Measurements from ENCODE around the gene AGT.

The AGT gene

DNA sequence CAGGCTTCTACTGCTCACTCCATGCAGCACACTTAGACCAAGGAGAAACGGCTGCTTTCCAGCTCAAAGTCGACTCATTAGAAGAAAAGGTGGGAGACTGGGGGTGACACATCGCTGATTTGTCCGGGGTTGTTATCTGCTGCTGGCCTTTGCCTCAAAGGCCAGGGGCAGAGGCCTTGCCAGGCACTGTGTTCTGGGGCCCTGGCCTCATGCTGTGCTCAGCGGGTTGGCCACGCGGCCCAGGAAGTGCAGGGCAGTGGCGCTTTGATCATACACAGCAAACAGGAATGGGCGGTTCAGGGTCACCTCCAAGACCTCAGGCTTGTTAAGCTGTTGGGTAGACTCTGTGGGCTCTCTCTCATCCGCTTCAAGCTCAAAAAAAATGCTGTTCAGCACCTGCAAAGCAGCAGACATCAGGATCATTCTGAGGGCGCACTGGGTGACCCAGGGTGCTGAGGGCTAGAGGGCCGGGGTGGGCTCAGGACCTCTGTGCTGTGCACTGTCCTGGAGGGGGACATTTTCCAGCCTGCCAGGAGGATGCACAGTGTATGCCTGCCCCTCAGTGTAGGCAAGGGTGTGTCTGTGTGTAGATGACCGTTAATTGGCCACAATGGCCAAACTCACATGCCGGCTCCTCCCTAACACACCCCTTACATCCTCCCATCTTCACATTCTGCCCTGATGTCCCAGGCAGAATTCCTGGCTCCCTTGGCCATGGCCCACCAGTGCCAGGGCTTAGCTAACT is 10.8 kb downstream of the AGT start:
- no peaks in the 10 kb centered on the region for H3K36me3 ChIP-seq (replicated peaks; ENCODE audit: insufficient read depth, low read length)
- H3K9ac ChIP-seq (ENCODE audit: low read length), result no peak overlapping the region
- no peaks in the 10 kb centered on the region for H3K4me1 ChIP-seq (ENCODE audit: low read length)
- TF ChIP-seq, protein P1, sequence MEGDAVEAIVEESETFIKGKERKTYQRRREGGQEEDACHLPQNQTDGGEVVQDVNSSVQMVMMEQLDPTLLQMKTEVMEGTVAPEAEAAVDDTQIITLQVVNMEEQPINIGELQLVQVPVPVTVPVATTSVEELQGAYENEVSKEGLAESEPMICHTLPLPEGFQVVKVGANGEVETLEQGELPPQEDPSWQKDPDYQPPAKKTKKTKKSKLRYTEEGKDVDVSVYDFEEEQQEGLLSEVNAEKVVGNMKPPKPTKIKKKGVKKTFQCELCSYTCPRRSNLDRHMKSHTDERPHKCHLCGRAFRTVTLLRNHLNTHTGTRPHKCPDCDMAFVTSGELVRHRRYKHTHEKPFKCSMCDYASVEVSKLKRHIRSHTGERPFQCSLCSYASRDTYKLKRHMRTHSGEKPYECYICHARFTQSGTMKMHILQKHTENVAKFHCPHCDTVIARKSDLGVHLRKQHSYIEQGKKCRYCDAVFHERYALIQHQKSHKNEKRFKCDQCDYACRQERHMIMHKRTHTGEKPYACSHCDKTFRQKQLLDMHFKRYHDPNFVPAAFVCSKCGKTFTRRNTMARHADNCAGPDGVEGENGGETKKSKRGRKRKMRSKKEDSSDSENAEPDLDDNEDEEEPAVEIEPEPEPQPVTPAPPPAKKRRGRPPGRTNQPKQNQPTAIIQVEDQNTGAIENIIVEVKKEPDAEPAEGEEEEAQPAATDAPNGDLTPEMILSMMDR (IDR thresholded peaks at IDR 0.05; ENCODE audit: low read length), result no peak
- TF ChIP-seq EZH2phosphoT487 (IDR thresholded peaks at IDR 0.05; ENCODE audit: low read length) (no peak), EZH2 (optimal IDR thresholded peaks at IDR 0.05; ENCODE audit: low read depth, low read length) (no peak)
- no peaks in the 10 kb centered on the region for H4K20me1 ChIP-seq (ENCODE audit: insufficient read depth, low read length)
- H3K4me3 ChIP-seq (ENCODE audit: low read length), result no peak overlapping the region
- no peaks in the 10 kb centered on the region for H3K9me2 ChIP-seq (replicated peaks; ENCODE audit: insufficient read depth, low read length)
- H3K27ac ChIP-seq (ENCODE audit: low read length), result no peak overlapping the region
- H2AFZ ChIP-seq (ENCODE audit: low read length), result no peak overlapping the region
- H3K27me3 ChIP-seq (replicated peaks; ENCODE audit: insufficient read depth, low read length), result no peaks in the 10 kb centered on the region
- no peaks in the 10 kb centered on the region for H3F3A ChIP-seq (ENCODE audit: insufficient read depth, low read length)
- no peaks in the 10 kb centered on the region for H3K79me2 ChIP-seq (ENCODE audit: low read length)
- H3K9me3 ChIP-seq (replicated peaks; ENCODE audit: insufficient read depth, low read length), result no peaks in the 10 kb centered on the region
- H3K4me2 ChIP-seq (ENCODE audit: low read depth, low read length), result no peak overlapping the region
- DNase-seq, result no peak

DNA sequence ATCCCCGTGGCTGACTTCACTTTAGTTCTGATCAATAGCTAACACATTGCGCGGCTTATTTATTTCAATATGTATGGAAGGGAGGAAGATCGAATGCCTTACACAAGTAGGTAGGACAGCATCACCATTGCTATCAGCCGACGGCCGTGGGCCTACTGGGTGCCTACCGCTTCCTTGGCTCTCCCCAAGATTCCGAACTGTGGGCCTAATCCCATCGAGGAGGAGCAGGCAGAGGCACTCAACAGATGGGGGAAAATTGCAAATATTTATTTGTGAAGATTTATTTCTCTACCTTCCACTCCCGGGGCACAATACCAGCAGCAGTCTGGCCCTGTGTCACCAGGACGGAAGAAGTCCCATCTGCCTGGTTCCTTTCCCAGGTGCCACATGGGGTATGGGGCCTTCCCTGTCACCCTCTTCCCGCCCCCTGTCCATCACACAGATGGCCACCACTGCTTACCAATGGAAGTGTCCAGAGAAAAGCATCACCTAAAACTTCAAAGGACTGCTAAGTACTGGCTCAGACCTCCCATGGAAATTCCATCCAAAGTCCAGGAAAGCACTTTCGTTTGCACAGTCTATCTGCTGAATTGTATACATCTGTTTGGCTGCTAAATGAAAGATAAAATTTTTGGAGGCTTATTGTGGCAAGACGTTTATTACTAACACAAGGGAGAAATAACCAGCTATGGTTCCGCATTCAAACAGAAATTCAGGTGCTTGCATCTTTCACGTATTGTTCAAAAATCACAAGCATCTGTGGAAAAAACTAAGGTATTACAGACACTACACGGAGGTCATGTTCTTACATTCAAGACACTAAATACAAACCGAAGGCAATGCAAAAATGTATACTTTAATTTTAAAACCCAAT is 11.8 kb downstream of the AGT start:
- H3K27ac ChIP-seq (ENCODE audit: low read length), result no peak overlapping the region
- H2AFZ ChIP-seq (ENCODE audit: low read length), result no peak overlapping the region
- no peaks in the 10 kb centered on the region for H3K36me3 ChIP-seq (replicated peaks; ENCODE audit: insufficient read depth, low read length)
- H3K9me3 ChIP-seq (replicated peaks; ENCODE audit: insufficient read depth, low read length), result no peaks in the 10 kb centered on the region
- H3K4me1 ChIP-seq (ENCODE audit: low read length), result no peaks in the 10 kb centered on the region
- H3K9ac ChIP-seq (ENCODE audit: low read length), result no peak overlapping the region
- no peaks in the 10 kb centered on the region for H3K27me3 ChIP-seq (replicated peaks; ENCODE audit: insufficient read depth, low read length)
- H3K4me2 ChIP-seq (ENCODE audit: low read depth, low read length), result no peak overlapping the region
- H3K9me2 ChIP-seq (replicated peaks; ENCODE audit: insufficient read depth, low read length), result no peaks in the 10 kb centered on the region
- no peaks in the 10 kb centered on the region for H4K20me1 ChIP-seq (ENCODE audit: insufficient read depth, low read length)
- TF ChIP-seq, protein P1 (IDR thresholded peaks at IDR 0.05; ENCODE audit: low read length), result no peak
- no peak for TF ChIP-seq EZH2phosphoT487 (IDR thresholded peaks at IDR 0.05; ENCODE audit: low read length)
- TF ChIP-seq EZH2 (optimal IDR thresholded peaks at IDR 0.05; ENCODE audit: low read depth, low read length), result no peak
- H3K4me3 ChIP-seq (ENCODE audit: low read length), result no peak overlapping the region
- H3K79me2 ChIP-seq (ENCODE audit: low read length), result no peaks in the 10 kb centered on the region
- no peak for DNase-seq
- no peaks in the 10 kb centered on the region for H3F3A ChIP-seq (ENCODE audit: insufficient read depth, low read length)

DNA sequence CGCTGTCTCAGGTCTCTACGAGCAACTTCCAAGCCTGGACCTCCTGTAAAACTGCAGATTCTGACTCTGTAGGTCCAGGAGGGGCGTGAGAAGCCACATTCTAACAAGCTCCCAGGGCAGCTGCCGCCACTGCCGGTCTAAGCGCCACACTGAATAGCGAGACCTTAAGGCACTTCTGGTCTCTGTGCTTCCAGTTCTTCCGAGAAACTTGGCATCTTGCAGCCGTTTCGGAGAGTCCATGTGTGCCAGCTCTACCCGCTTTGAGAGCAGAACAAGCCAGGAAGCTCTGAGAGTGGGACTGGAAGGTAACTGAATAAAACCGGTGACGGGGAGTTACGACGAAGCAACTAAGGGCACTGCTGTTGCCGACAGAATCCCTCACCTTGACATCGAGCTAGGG is 12.5 kb downstream of the AGT start:
- no peaks in the 10 kb centered on the region for H3K27me3 ChIP-seq (replicated peaks; ENCODE audit: insufficient read depth, low read length)
- TF ChIP-seq, protein P1 (IDR thresholded peaks at IDR 0.05; ENCODE audit: low read length), result no peak
- TF ChIP-seq EZH2phosphoT487 (IDR thresholded peaks at IDR 0.05; ENCODE audit: low read length) (no peak), EZH2 (optimal IDR thresholded peaks at IDR 0.05; ENCODE audit: low read depth, low read length) (no peak)

More for the DNA sequence above, 12.5 kb downstream of the AGT start:
- no peak overlapping the region for H2AFZ ChIP-seq (ENCODE audit: low read length)
- no peak overlapping the region for H3K4me2 ChIP-seq (ENCODE audit: low read depth, low read length)
- H3K4me1 ChIP-seq (ENCODE audit: low read length), result no peaks in the 10 kb centered on the region
- H4K20me1 ChIP-seq (ENCODE audit: insufficient read depth, low read length), result no peaks in the 10 kb centered on the region
- H3K9me3 ChIP-seq (replicated peaks; ENCODE audit: insufficient read depth, low read length), result no peaks in the 10 kb centered on the region
- no peak overlapping the region for H3K9ac ChIP-seq (ENCODE audit: low read length)
- no peaks in the 10 kb centered on the region for H3K79me2 ChIP-seq (ENCODE audit: low read length)
- DNase-seq, result no peak
- H3K27ac ChIP-seq (ENCODE audit: low read length), result no peak overlapping the region
- no peaks in the 10 kb centered on the region for H3K36me3 ChIP-seq (replicated peaks; ENCODE audit: insufficient read depth, low read length)
- no peak overlapping the region for H3K4me3 ChIP-seq (ENCODE audit: low read length)
- H3F3A ChIP-seq (ENCODE audit: insufficient read depth, low read length), result no peaks in the 10 kb centered on the region
- H3K9me2 ChIP-seq (replicated peaks; ENCODE audit: insufficient read depth, low read length), result no peaks in the 10 kb centered on the region
